ENCODE data around the gene ROBO3. TPM values are rescaled to one million over a fixed set of nuclear protein-coding genes. Genes with fewer than 3 reads are reported as not detected.

Gene ROBO3
- total and polyA plus RNA-seq, 10 of the 15 experiments (the other 5 are each of a cell fraction or from before 2014, with no cell fraction given), result 0.10 to 0.63 (median 0.31) TPM; not detected in 2

- in situ Hi-C loops (cut with MboI) (no loop called here), intact Hi-C loops (cut with micrococcal nuclease; ENCODE audit: unreplicated experiment) (loop anchor here (10.0 kb wide), 1 partner anchor 265 kb away; no protein-coding TSS in a partner anchor)
- DNase-seq (ENCODE audit: low read depth, low spot score) (no peak), FAIRE-seq (no peak), ATAC-seq (no peak)
- Histone ChIP-seq H3K36me3 (ENCODE audit: control insufficient read depth in 2 of 2, insufficient read depth in 2 of 2, low read length in 1 of 2) (no peaks in the 10 kb centered on the region), H3K27ac (ENCODE audit: control insufficient read depth, insufficient read depth) (no peak overlapping the region), H3K4me3 (no peak overlapping the region), H3K9ac (ENCODE audit: control insufficient read depth, insufficient read depth, low read length) (no peak overlapping the region), H3K4me1 (ENCODE audit: control insufficient read depth, insufficient read depth, low read length) (no peaks in the 10 kb centered on the region), H3K27me3 (replicated peaks in 1 of 2; ENCODE audit: control insufficient read depth in 2 of 2, insufficient read depth in 2 of 2, low read length in 1 of 2) (peaks cover under 1 to 4% of the 10 kb centered on the region in 2 experiments; a peak in 2 of 4 replicates), H2AFZ (ENCODE audit: control insufficient read depth, low read depth, low read length) (no peak overlapping the region), H3K79me2 (ENCODE audit: control insufficient read depth, insufficient read depth, low read length) (no peaks in the 10 kb centered on the region), H4K20me1 (ENCODE audit: control insufficient read depth, insufficient read depth) (no peaks in the 10 kb centered on the region), H3K4me2 (ENCODE audit: control insufficient read depth, insufficient read depth) (no peak overlapping the region), H3K9me3 (replicated peaks; ENCODE audit: control insufficient read depth, insufficient read depth, low read length) (no peaks in the 10 kb centered on the region)
- CTCF ChIA-PET, result no interaction called here
- SMC1A ChIA-PET (ENCODE audit: uncharacterized antibody, unreplicated experiment), result no interaction called here
- RAD21 ChIA-PET (ENCODE audit: unreplicated experiment), result no interaction called here
- no TSS peak for BruUV-seq (replicated peaks)
- 11% methylated on average over 10 of the region's 10 CpGs for WGBS (ENCODE audit: insufficient coverage, insufficient replicate concordance, low lambda C conversion rate, missing lambda C conversion rate)
- TF ChIP-seq POU2F2 (IDR thresholded peaks at IDR 0.05; ENCODE audit: borderline replicate concordance, low read depth, low read length), result no peak
- TF ChIP-seq ZBED1 (IDR thresholded peaks at IDR 0.05; ENCODE audit: borderline replicate concordance), result no peak
- no peak for TF ChIP-seq ZNF687 (IDR thresholded peaks at IDR 0.05)
- TF ChIP-seq SKIL (IDR thresholded peaks at IDR 0.05; ENCODE audit: low read depth, poor library complexity, severe bottlenecking), result no peak
- TF ChIP-seq, protein P1, sequence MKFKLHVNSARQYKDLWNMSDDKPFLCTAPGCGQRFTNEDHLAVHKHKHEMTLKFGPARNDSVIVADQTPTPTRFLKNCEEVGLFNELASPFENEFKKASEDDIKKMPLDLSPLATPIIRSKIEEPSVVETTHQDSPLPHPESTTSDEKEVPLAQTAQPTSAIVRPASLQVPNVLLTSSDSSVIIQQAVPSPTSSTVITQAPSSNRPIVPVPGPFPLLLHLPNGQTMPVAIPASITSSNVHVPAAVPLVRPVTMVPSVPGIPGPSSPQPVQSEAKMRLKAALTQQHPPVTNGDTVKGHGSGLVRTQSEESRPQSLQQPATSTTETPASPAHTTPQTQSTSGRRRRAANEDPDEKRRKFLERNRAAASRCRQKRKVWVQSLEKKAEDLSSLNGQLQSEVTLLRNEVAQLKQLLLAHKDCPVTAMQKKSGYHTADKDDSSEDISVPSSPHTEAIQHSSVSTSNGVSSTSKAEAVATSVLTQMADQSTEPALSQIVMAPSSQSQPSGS (IDR thresholded peaks at IDR 0.05; ENCODE audit: low read length), result no peak
- TF ChIP-seq, protein P2, sequence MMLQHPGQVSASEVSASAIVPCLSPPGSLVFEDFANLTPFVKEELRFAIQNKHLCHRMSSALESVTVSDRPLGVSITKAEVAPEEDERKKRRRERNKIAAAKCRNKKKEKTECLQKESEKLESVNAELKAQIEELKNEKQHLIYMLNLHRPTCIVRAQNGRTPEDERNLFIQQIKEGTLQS (IDR thresholded peaks at IDR 0.05; ENCODE audit: borderline replicate concordance, extremely low read depth, low read depth, low read length), result no peak
- TF ChIP-seq BMI1 (IDR thresholded peaks at IDR 0.05; ENCODE audit: borderline replicate concordance), result no peak
- TF ChIP-seq, protein P3, sequence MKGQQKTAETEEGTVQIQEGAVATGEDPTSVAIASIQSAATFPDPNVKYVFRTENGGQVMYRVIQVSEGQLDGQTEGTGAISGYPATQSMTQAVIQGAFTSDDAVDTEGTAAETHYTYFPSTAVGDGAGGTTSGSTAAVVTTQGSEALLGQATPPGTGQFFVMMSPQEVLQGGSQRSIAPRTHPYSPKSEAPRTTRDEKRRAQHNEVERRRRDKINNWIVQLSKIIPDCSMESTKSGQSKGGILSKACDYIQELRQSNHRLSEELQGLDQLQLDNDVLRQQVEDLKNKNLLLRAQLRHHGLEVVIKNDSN (IDR thresholded peaks at IDR 0.05; ENCODE audit: borderline replicate concordance, extremely low read length, insufficient read depth, low read depth, low read length), result no peak
- no peak for TF ChIP-seq TAF1 (IDR thresholded peaks at IDR 0.05; ENCODE audit: borderline replicate concordance, low read depth, low read length)
- no peak for TF ChIP-seq HDAC6 (IDR thresholded peaks at IDR 0.05; ENCODE audit: unreplicated experiment)
- TF ChIP-seq CHD2 (IDR thresholded peaks at IDR 0.05; ENCODE audit: borderline replicate concordance, low read depth, low read length), result no peak
- TF ChIP-seq RELA (IDR thresholded peaks at IDR 0.05; ENCODE audit: borderline replicate concordance, partially characterized antibody), result no peak
- TF ChIP-seq TCF3 (IDR thresholded peaks at IDR 0.05; ENCODE audit: borderline replicate concordance, insufficient read depth, low read depth, low read length), result no peak
- no peak for TF ChIP-seq MEF2B (IDR thresholded peaks at IDR 0.05; ENCODE audit: partially characterized antibody, poor library complexity, severe bottlenecking)
- POLR2A ChIA-PET, result no interaction called here
Observed at GRCh38 chr11:124880290-124880611, 15.0 kb downstream of the ROBO3 start.
